GM19328 (cell line): ENCODE measurements around the gene EHF.
A peak's percentile ranks its signal among the peaks of the same experiment; 100 is the strongest.
"Not testable (repeated sequence)": the region's sequence is repeated elsewhere in the genome, so short reads cannot be mapped to it uniquely, and the experiment has no call there.

Experiments used
- ATAC-seq: cut with Tn5 transposase; IDR thresholded peaks from one replicate; pipeline ENCODE4 v1.9.1; 2021; ENCODE audit warnings: mild to moderate bottlenecking, moderate library complexity; ENCODE audit not compliant: unreplicated experiment

EHF gene

DNA sequence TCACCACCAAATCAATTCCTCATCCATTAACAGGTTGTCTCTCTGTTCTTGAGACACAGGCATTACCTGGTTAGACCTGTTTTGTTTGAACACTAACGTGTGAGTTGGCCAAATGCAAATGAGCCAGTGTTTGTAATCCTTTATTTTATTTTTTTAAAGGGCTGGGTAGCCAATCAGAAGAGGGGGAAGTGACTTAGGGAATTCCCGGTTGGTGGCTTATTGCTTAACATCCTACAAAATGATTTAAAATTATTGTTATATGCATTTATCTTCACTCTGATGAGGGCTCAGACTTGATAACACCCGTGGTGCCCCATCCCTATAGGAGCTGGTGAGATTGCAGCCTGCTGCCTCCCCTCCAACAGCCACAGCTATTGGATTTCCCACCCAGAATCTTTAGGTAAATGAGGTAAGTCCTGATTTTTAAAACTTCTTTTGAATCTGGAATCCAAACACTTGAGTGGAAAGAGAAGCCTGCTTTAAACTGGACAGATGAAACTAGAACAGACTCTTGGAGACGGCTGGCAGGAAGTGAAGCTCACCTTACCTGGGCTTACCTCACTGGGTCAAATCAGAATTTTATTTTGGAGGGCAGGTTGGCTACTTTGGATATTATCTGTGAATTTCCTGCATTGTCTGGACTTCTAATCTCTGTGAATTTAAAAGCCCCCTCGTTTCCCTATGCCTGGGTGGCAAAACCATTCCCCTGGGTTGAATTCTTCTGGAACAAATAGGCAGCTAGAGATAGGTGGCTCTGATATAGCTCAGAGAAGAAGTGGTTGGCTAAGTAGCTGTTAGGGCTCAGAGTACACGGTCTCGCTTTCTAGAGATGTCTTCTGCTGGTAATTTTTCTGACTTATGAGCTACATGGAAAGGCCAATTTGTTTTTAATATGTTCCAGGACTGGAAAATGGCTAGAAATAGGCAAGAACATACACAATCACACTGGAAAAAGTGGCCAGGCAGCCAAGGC lies at the start of gene EHF:
Gene EHF, plus strand, starts transcription at position 274 of the 973 bp plus-strand sequence. CDS start 21,538 bp downstream, outside the sequence.
- no peak for ATAC-seq

GRCh38 chr11:34573537-34573936 lies 47.4 kb upstream of the EHF start:
- ATAC-seq: no peak

DNA sequence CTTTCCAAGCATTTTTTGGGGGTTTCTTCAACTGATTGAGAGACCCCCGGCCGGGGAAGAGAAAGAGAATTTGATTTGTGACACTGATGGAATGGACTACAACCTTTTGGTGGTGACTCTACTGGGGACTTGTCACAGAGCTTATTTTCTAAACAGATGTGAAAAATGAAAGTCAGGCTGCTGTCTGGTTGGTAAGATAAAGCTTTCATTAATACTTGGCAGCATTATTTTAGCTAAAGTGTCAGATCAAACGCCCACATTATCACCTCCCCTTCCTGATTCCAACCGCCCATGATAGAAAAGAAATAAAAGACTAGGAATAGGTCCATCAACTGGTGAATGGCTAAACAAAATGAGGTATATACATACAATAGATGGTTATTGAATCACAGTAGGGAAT lies 45.6 kb upstream of the EHF start:
- no peak for ATAC-seq

- no peak for ATAC-seq
These were observed 45.2 kb upstream of the EHF start for GRCh38 chr11:34575671-34576070.

DNA sequence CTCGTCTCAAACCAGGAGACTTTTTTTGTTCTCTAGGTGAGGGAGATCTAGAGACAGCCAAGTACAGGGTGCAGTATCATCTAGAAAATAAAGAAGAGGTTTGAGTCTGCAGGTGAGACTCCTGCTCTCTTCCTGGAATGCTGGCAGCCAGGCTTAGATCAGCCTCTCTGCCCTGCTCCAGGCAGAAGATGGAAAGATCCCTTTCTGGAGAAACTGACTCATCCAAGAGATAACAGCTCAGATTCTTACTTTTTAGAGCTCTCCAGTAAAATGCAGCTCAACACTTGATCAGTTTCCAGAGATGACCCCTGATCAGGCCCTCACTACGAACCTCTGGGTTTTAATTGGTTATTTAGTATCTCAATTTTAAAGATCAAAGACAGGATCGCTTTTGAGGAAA lies 44.6 kb upstream of the EHF start:
- ATAC-seq: no peak

- ATAC-seq: no peak
These were observed 37.1 kb upstream of the EHF start for GRCh38 chr11:34583818-34584217.

DNA sequence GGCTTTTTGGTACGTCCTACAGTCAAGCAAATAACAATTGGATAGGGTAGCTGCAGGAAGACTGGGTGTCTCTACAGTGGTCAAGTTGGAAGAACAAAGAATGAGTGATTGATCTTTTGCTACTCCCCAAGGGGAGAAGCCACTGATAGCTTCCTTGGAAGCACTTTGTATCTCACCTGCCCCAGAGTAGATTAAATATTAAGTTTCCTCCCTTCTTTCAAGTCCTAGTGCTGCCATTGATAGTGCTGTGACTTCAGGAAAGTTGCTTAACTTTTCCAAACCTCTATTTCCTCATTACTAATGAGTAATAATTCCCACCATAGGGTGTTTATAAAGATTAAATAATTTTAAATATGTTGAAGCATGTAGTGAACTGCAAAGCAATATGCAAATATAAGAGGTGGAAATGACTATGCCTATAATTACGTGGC lies 35.6 kb upstream of the EHF start:
- peak; percentile 32 for ATAC-seq

- ATAC-seq: peak; percentile 63
These were observed 35.0 kb upstream of the EHF start for GRCh38 chr11:34585735-34586487.

DNA sequence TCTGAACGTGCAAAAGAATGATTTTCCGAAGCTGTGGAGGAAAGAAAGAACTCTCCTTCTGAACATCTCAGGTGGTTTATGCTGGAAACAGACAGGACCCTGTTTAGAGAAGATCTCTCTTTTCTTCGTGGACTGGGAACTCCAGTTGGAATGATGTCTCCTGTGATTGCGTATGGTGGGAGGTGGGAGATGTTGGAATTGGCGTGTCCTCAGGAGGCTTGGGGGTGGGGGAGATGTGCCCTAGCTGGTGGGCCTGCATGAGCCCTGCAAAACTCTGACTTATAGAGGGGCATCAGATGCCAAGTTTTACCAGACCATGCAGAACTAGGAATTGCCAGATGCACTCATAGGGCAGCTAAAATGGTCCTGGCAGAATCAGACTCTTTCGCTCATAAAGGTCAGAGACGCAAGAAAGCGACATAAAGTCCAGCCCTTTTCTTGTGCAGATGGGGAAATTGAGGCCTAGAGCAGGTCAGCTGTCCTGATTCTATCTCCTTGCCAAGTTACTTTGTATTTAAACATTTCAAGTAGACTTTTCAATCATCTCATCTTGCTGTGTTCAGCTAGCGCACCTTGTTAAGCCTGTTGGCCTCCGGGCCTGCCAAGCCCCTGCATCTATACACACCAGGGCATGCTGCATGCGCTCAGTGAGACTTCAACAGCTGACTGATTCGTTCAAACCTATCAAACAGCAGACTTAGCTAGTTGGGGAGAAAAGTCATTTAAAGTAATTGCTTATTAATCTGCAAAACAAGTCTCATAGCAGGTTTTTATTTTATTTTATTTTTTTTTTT lies 34.2 kb upstream of the EHF start:
- ATAC-seq: no peak

DNA sequence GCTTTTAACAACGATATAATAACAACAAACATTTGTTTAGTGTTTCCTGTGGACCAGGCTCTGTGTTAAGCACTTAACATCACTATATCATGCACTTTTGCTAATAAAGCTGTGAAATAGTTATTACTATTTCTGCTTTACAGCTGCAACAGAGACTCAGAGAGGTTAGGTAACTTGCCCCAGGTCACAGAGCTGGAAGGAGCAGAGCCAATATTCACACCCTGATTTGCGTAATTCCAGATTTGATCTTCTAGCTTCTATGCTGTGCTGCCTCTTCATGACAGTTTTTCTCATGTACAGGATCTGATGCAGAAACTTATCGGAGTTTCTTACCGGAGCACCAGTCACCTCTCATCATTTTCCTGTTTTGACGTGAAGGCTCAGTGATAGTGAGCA lies 33.6 kb upstream of the EHF start:
- no peak for ATAC-seq

DNA sequence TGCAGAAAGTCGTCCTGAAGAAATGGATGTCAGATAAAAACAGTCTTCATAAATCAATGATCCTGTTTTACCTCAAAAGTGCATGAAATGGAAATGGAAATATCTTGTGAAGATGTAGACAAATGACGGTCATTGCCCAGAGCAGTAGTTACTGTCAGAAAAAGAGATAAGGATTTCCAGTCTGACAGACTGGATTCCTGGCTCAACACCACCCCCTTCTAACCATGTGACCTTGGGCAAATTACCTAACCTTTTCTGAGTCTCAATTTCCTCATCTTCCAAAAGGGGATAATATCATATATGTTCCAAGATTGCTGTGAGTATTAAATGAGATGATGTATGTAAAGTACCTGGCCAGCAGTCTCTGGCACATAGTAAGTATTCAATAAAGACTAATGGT lies 32.9 kb upstream of the EHF start:
- ATAC-seq: no peak

- ATAC-seq: no peak
These were observed 32.2 kb upstream of the EHF start for GRCh38 chr11:34588701-34589100.

DNA sequence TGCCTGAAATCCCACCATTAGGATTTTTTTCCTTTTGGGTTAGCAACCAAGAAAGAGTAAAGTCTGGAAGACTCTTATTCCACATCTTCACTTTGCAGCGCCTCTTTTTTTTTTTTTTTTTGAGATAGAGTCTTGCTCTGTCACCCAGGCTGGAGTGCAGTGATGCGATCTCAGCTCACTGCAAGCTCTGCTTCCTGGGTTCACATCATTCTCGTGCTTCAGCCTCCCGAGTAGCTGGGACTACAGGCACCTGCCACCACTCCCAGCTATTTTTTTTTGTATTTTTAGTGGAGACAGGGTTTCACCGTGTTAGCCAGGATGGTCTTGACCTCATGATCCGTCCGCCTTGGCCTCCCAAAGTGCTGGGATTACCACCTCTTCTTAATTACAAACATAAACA lies 31.7 kb upstream of the EHF start:
- ATAC-seq: not testable (repeated sequence)

DNA sequence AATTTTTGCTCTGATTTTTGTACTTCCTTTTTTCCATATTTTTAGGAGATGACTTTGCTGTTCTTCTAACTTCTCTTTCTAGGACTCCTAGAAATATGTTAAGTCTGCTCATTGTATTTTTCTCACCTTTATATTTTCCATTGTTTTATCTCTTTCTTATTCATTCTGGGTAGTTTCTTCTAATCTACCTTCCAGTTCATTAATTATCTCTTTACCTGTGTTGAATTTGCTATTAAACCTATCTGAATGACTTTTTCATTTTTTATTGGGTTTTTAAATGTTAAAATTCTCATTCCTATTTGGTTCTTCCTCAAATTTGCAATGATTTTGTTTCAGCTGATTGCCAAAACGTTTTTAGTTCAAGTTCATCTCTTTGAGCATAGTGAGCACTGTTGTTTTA lies 27.8 kb upstream of the EHF start:
- ATAC-seq: no peak

DNA sequence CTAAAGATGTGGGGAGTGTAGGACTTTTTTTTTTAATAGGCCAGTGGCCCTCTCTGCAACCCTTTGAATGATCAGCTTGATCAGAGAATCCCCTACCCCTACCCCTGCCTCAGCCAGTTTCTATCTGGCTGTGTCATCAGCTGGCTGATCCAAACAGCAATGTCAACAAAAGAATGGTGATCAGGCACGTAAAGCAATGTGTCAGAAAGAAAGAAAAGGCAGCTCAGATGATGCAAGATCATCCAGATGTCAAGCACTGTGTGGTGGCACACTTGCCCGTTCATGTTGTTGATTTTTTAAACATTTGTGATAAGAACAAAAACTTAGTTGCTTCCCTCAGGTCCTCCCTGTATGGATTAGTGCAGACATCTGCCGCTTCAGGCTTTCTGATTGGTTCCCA lies 26.3 kb upstream of the EHF start:
- no peak for ATAC-seq

DNA sequence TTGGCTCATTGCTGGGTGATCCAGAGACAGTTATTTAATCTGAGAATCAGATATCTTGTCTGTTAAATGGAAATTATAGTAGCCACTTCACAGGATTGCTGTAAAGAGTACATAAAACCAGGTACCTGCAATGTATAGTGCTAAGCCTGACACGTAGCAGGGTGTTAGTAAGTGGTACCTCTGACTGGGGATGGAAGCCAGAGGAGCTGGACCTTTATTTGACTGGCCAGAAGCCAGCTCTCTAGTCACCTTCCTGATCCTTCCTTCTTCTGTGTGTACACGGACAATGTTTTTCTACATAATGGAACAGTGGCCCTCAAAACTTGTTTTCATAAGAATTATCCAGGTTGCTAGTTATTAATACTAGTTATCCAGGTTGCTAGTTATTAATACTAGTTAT lies 25.5 kb upstream of the EHF start:
- ATAC-seq: no peak

GRCh38 chr11:34595960-34596644 lies 24.8 kb upstream of the EHF start:
- no peak for ATAC-seq

DNA sequence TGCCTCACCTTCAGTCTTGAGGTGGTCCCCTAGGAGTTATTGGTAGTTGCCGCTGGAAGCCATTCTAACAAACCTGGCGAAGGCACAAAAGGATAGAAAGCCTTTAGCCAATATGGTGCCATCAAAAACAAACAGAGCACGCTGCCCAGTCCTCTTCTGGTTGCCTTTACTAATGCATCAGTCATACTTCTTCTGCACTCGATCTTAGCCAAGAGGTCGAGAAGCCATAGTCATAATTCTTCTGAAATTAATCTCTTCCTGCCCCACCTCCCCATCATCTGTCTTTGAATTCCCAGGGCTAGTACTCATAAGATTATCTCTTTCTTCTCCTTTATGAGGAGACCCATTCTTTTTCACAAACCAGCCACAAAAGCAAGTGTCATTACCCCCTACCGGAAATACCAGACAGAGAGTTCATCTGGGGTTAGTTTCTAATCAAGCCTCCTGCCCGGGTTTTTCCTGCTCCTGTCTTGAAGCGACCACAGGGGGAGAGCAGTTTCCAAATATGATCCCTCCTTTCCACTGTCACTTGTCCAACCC lies 21.4 kb upstream of the EHF start:
- no peak for ATAC-seq

DNA sequence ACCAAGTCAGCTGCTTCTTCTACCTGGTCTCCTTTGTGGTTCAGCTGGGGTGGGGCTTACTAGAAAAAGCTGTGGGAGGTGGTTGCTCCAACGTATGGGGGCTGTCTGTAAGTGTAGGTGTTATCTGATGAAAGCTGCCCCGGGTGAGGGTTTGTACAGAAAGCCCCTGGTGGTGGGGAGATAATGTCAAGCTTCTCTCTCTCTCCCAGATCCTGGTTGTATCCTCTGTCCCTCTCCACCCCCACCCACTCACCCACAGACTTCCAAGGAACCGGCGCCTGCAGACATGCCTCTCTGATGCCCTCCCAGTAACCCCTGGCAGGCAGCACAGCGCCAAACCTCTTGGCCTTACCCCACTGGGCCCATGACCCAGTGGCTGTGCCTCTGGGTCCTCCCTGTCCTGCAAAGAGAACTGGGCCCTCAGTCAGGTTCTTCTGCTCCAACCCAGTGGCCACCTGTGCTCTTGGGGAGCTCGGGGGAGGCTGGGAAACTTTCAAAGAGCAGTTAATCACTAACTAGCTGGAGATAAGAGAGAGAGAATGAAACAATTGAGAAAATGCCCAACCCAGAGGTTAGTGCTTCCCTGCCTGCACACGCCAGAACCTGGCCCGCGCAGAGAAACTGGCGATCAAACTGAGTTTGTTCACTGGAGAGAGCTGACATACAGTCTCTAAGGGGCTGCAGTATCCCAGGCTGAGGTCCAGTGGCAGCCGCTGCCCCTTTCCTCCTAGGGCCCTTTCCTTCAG lies 20.4 kb upstream of the EHF start:
- ATAC-seq: no peak

GRCh38 chr11:34601085-34601444 lies 19.8 kb upstream of the EHF start:
- no peak for ATAC-seq
